Measurements from ENCODE around the gene KRCC1. TPM values are rescaled to one million over a fixed set of nuclear protein-coding genes. Genes with fewer than 3 reads are reported as not detected.
"Not testable (repeated sequence)": the region's sequence is repeated elsewhere in the genome, so short reads cannot be mapped to it uniquely, and the experiment has no call there.

Gene KRCC1
- total and polyA plus RNA-seq, 5 donors: 24.6 to 31.6 (median 26.0) TPM

DNA sequence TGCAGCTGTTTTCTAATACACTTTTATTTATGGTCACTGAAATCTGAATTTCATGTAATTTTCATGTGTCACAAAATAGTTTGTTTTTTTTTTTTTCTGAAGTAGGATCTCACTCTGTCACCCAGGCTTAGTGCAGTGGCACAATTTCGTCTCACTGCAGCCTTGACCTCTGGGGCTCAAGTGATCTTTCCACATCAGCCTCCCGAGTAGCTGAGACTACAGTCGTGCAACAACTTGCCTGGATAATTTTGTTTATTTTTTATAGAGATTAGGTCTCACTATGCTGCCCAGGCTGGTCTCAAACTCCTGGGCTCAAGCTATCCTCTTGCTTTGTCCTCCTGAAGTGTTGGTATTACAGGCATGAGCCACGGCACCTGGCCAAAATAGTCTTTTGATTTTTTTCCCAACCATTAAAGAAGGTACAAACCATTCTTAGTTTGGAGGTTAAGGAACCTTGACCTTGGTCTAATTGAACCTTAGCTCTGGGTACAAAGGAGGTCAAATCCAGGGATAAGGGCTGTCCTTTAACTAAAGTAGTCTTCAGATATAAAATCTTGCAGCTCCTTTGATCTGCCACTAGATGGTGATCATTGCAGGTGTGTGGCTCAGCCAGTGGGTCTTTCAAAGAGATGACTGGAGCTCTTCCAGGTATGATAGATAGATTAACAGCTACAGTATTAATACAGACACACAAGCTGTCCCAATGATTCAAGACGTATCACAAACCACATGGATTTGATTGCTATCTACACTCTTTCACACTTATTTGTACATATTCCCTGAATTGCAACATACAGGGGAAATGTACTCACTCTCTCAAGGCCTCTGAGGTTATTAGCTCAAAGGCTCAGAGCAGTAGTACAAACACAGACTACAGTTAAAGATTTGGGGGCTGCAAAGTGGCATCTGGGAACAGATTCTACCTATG is 4.7 kb upstream of the KRCC1 start:
- Histone ChIP-seq H3K27me3 (ENCODE audit: control insufficient read depth, insufficient read depth) (no peaks in the 10 kb centered on the region), H3K4me3 (ENCODE audit: low read length) (no peak overlapping the region), H3K9me3 (ENCODE audit: control insufficient read depth, low read length) (no peaks in the 10 kb centered on the region), H3K27ac (ENCODE audit: low read length) (no peak overlapping the region), H3K4me1 (ENCODE audit: control insufficient read depth, insufficient read depth, low read length) (no peaks in the 10 kb centered on the region)
- 45% methylated on average over 5 of the region's 5 CpGs for WGBS
- ATAC-seq (no peak), DNase-seq (no peak)
- intact Hi-C loops (cut with DNase I): loop anchor here in 3 of 4 donors (2.0 to 5.0 kb wide), 2 partner anchors 99 to 102 kb away; no protein-coding TSS in a partner anchor

- intact Hi-C loops (cut with DNase I): no loop called here
- DNase-seq (no peak), ATAC-seq (no peak)
- no peak overlapping the region for H3K4me3 ChIP-seq (ENCODE audit: low read length)
- no peaks in the 10 kb centered on the region for H3K4me1 ChIP-seq (ENCODE audit: control insufficient read depth, insufficient read depth, low read length)
- no peaks in the 10 kb centered on the region for H3K9me3 ChIP-seq (ENCODE audit: control insufficient read depth, low read length)
- H3K27me3 ChIP-seq (ENCODE audit: control insufficient read depth, insufficient read depth): no peaks in the 10 kb centered on the region
- WGBS: 88% methylated on average over 5 of the region's 5 CpGs
- no peak overlapping the region for H3K27ac ChIP-seq (ENCODE audit: low read length)
Measured at GRCh38 chr2:88058191-88058590, 2.6 kb upstream of the KRCC1 start.

DNA sequence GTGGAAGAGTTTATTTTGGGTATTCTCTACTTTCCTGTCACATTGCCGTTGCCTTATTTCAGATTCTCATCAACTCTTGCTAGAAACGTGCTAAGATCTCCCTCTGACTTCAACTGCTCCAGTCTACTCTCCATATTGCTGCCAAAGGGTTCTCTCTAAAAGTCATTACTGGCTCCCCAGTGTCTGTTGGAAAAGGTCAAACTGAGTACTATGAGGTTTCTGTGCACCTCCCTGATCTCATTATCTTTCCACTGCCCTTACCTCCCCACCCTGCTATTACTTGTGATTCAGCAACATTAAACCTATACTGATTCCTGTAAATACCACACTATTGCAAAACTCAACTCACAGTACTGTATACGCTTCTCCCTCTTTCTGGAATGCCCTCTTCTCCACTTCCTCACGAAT is 1.9 kb upstream of the KRCC1 start:
- DNase-seq (no peak), ATAC-seq (no peak)
- no peak overlapping the region for H3K4me3 ChIP-seq (ENCODE audit: low read length)
- no peak overlapping the region for H3K27ac ChIP-seq (ENCODE audit: low read length)
- H3K9me3 ChIP-seq (ENCODE audit: control insufficient read depth, low read length): no peaks in the 10 kb centered on the region
- intact Hi-C loops (cut with DNase I): no loop called here
- H3K4me1 ChIP-seq (ENCODE audit: control insufficient read depth, insufficient read depth, low read length): peaks cover 2% of the 10 kb centered on the region
- 52% methylated on average over 4 of the region's 4 CpGs for WGBS
- no peaks in the 10 kb centered on the region for H3K27me3 ChIP-seq (ENCODE audit: control insufficient read depth, insufficient read depth)

GRCh38 chr2:88054782-88055370 is 707 bp downstream of the KRCC1 start:
- Histone ChIP-seq H3K9me3 (ENCODE audit: control insufficient read depth, low read length) (no peaks in the 10 kb centered on the region), H3K27me3 (ENCODE audit: control insufficient read depth, insufficient read depth) (no peaks in the 10 kb centered on the region), H3K4me3 (ENCODE audit: low read length) (peak overlapping the region; percentile 96), H3K4me1 (ENCODE audit: control insufficient read depth, insufficient read depth, low read length) (peaks cover 5% of the 10 kb centered on the region), H3K27ac (ENCODE audit: low read length) (peak overlapping the region; percentile 97)
- WGBS: 30% methylated on average over 25 of the region's 25 CpGs
- ATAC-seq (peak; percentile 2 to 38), DNase-seq (no peak)
- intact Hi-C loops (cut with DNase I): no loop called here

GRCh38 chr2:88053934-88054781 is 1.4 kb downstream of the KRCC1 start:
- H3K27ac ChIP-seq (ENCODE audit: low read length): peak overlapping the region; percentile 97
- peak overlapping the region; percentile 96 for H3K4me3 ChIP-seq (ENCODE audit: low read length)
- ATAC-seq (no peak), DNase-seq (no peak)
- intact Hi-C loops (cut with DNase I): no loop called here
- 54% methylated on average over 10 of the region's 10 CpGs for WGBS
- H3K9me3 ChIP-seq (ENCODE audit: control insufficient read depth, low read length): no peaks in the 10 kb centered on the region
- H3K4me1 ChIP-seq (ENCODE audit: control insufficient read depth, insufficient read depth, low read length): peaks cover 7% of the 10 kb centered on the region
- no peaks in the 10 kb centered on the region for H3K27me3 ChIP-seq (ENCODE audit: control insufficient read depth, insufficient read depth)

- H3K27ac ChIP-seq (ENCODE audit: low read length): no peak overlapping the region
- H3K4me1 ChIP-seq (ENCODE audit: control insufficient read depth, insufficient read depth, low read length): peaks cover 7% of the 10 kb centered on the region
- H3K9me3 ChIP-seq (ENCODE audit: control insufficient read depth, low read length): no peaks in the 10 kb centered on the region
- no peak overlapping the region for H3K4me3 ChIP-seq (ENCODE audit: low read length)
- 4% methylated on average over 1 of the region's 1 CpG for WGBS
- no peaks in the 10 kb centered on the region for H3K27me3 ChIP-seq (ENCODE audit: control insufficient read depth, insufficient read depth)
- ATAC-seq: peak in 1 of 2 donors; percentile 1
- DNase-seq: no peak
- intact Hi-C loops (cut with DNase I): no loop called here
Measured at GRCh38 chr2:88053296-88053695, 2.3 kb downstream of the KRCC1 start.

DNA sequence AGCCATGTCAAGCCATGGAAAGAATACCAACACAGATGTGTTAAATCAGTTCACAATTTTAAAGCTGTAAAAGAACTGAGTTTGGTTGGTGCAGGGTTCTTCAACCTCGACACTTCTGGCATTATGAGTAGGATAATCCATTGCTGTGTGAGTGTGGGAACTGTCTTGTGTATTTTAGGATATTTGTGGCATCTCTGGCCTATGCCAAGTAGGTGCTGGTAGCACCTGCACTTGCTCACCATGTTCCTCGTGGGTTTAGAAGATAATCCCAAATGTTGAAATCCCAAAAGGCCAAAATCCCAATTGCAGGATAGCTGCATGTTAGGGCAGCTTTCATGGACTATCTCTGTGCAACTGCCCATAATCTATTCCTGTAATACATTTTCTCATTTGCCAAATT is 3.8 kb downstream of the KRCC1 start:
- H3K4me3 ChIP-seq (ENCODE audit: low read length): no peak overlapping the region
- no peaks in the 10 kb centered on the region for H3K9me3 ChIP-seq (ENCODE audit: control insufficient read depth, low read length)
- intact Hi-C loops (cut with DNase I): no loop called here
- 67% methylated on average over 2 of the region's 2 CpGs for WGBS
- ATAC-seq (no peak), DNase-seq (no peak)
- no peak overlapping the region for H3K27ac ChIP-seq (ENCODE audit: low read length)
- peaks cover 7% of the 10 kb centered on the region for H3K4me1 ChIP-seq (ENCODE audit: control insufficient read depth, insufficient read depth, low read length)
- no peaks in the 10 kb centered on the region for H3K27me3 ChIP-seq (ENCODE audit: control insufficient read depth, insufficient read depth)

- no peak overlapping the region for H3K4me3 ChIP-seq (ENCODE audit: low read length)
- intact Hi-C loops (cut with DNase I): no loop called here
- 84% methylated on average over 1 of the region's 1 CpG for WGBS
- H3K27ac ChIP-seq (ENCODE audit: low read length): no peak overlapping the region
- ATAC-seq (no peak), DNase-seq (no peak)
- no peaks in the 10 kb centered on the region for H3K27me3 ChIP-seq (ENCODE audit: control insufficient read depth, insufficient read depth)
- no peaks in the 10 kb centered on the region for H3K9me3 ChIP-seq (ENCODE audit: control insufficient read depth, low read length)
- H3K4me1 ChIP-seq (ENCODE audit: control insufficient read depth, insufficient read depth, low read length): peaks cover 8% of the 10 kb centered on the region
Measured at GRCh38 chr2:88049622-88050021, 6.0 kb downstream of the KRCC1 start.

GRCh38 chr2:88048541-88048940 is 7.0 kb downstream of the KRCC1 start:
- 78% methylated on average over 3 of the region's 3 CpGs for WGBS
- H3K9me3 ChIP-seq (ENCODE audit: control insufficient read depth, low read length): no peaks in the 10 kb centered on the region
- H3K27ac ChIP-seq (ENCODE audit: low read length): no peak overlapping the region
- peaks cover 8% of the 10 kb centered on the region for H3K4me1 ChIP-seq (ENCODE audit: control insufficient read depth, insufficient read depth, low read length)
- intact Hi-C loops (cut with DNase I): no loop called here
- DNase-seq (no peak), ATAC-seq (no peak)
- H3K27me3 ChIP-seq (ENCODE audit: control insufficient read depth, insufficient read depth): no peaks in the 10 kb centered on the region
- H3K4me3 ChIP-seq (ENCODE audit: low read length): no peak overlapping the region

GRCh38 chr2:88045561-88045960 is 10.0 kb downstream of the KRCC1 start:
- intact Hi-C loops (cut with DNase I); DNase-seq; H3K4me1 ChIP-seq (ENCODE audit: control insufficient read depth, insufficient read depth, low read length); H3K4me3 ChIP-seq (ENCODE audit: low read length); H3K9me3 ChIP-seq (ENCODE audit: control insufficient read depth, low read length); H3K27me3 ChIP-seq (ENCODE audit: control insufficient read depth, insufficient read depth); H3K27ac ChIP-seq (ENCODE audit: low read length); ATAC-seq: not testable (repeated sequence)
- 94% methylated on average over 6 of the region's 6 CpGs for WGBS

DNA sequence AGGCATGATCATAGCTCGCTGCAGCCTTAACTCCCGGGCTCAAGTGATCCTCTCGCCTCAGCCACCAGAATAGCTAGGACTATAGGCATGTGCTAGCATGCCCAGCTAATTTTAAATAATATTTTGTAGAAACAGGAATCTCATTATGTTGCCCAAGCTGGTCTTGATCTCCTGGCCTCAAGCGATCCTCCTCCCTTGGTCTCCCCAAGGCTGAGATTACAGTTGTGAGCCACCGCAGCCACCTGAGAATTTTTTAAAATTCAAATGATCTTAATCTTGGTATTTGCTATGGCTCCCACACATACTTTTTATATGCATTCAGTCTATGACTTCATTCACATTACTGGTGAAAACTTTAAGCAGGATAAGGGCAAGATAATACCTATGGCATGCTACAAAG is 13.1 kb downstream of the KRCC1 start:
- intact Hi-C loops (cut with DNase I): no loop called here
- Histone ChIP-seq H3K4me3 (ENCODE audit: low read length) (no peak overlapping the region), H3K9me3 (ENCODE audit: control insufficient read depth, low read length) (no peaks in the 10 kb centered on the region), H3K27me3 (ENCODE audit: control insufficient read depth, insufficient read depth) (no peaks in the 10 kb centered on the region), H3K4me1 (ENCODE audit: control insufficient read depth, insufficient read depth, low read length) (peaks cover 5% of the 10 kb centered on the region), H3K27ac (ENCODE audit: low read length) (no peak overlapping the region)
- no peak for DNase-seq
- no peak for ATAC-seq
- WGBS: over 99% methylated on average over 5 of the region's 5 CpGs
